A673 (cell line): ENCODE measurements around the gene C19orf81. TPM values are rescaled to one million over a fixed set of nuclear protein-coding genes. Genes with fewer than 3 reads are reported as not detected.

Source experiments
- BruUV-seq: library from RNA; stranded (reverse); fragments of 400-500 nt; replicated peaks from 2 replicates; lab custom pipeline; 2021; lab: Mats Ljungman, UMichigan
- CTCF ChIA-PET: fragments of 300-600 bp; sonication (Branson Sonifier 250); formaldehyde crosslinking; loops from one replicate; lab custom pipeline; 2022; ENCODE audit warnings: antibody characterized with exemption; lab: Charles Lee
- POLR2A ChIA-PET: fragments of 300-600 bp; sonication (Branson Sonifier 250); formaldehyde crosslinking; loops from one replicate; lab custom pipeline; 2022; ENCODE audit warnings: antibody characterized with exemption; ENCODE audit not compliant: low non-redundant PET; lab: Charles Lee
- DNase-seq: peaks from one replicate; pipeline ENCODE4 v3.0.0-alpha.2; 2015; ENCODE audit warnings: low spot score
- H3K27ac ChIP-seq: fragments of 200-600 bp; sonication (generic); 2 replicates; pipeline ENCODE4 v1.5.1; 2016; ENCODE audit warnings: mixed run types, low read depth, mild to moderate bottlenecking, mixed read lengths, antibody characterized with exemption, low read length; ENCODE audit not compliant: poor library complexity, severe bottlenecking
- H3K27me3 ChIP-seq: fragments of 200-600 bp; sonication (generic); replicated peaks from 2 replicates; pipeline ENCODE4 v1.6.1; 2017; ENCODE audit warnings: mixed run types, low read depth, mild to moderate bottlenecking, mixed read lengths, antibody characterized with exemption, low read length; ENCODE audit not compliant: insufficient read depth, poor library complexity
- H3K36me3 ChIP-seq: fragments of 200-600 bp; sonication (generic); 2 replicates; pipeline ENCODE4 v1.6.1; 2016; ENCODE audit warnings: mixed run types, mild to moderate bottlenecking, mixed read lengths, antibody characterized with exemption, low read length; ENCODE audit not compliant: insufficient read depth, poor library complexity, severe bottlenecking
- H3K4me1 ChIP-seq: fragments of 200-600 bp; sonication (generic); 2 replicates; pipeline ENCODE4 v1.6.1; 2017; ENCODE audit warnings: mixed run types, mild to moderate bottlenecking, mixed read lengths, antibody characterized with exemption, low read length; ENCODE audit not compliant: insufficient read depth, poor library complexity, severe bottlenecking
- H3K4me3 ChIP-seq: fragments of 200-600 bp; sonication (generic); 2 replicates; pipeline ENCODE4 v1.5.1; 2016; ENCODE audit warnings: low read depth, mixed run types, mild to moderate bottlenecking, mixed read lengths, low read length; ENCODE audit not compliant: poor library complexity, severe bottlenecking
- H3K9me3 ChIP-seq: fragments of 200-600 bp; sonication (generic); 2 replicates; pipeline ENCODE4 v1.6.1; 2016; ENCODE audit warnings: mixed run types, low read depth, mild to moderate bottlenecking, mixed read lengths, antibody characterized with exemption, low read length; ENCODE audit not compliant: poor library complexity, severe bottlenecking
- EZH2 ChIP-seq: fragments of 200-600 bp; sonication (generic); IDR thresholded peaks from 2 replicates; pipeline ENCODE4 v1.6.1; 2017; ENCODE audit warnings: borderline replicate concordance, low read depth, mild to moderate bottlenecking, mixed read lengths, antibody characterized with exemption, low read length; ENCODE audit not compliant: poor library complexity, severe bottlenecking
- intact Hi-C: fragments of 100-400 bp; cut with micrococcal nuclease; formaldehyde crosslinking; loops from one replicate; pipeline ENCODE4 v1.10.0; 2022; ENCODE audit not compliant: unreplicated experiment
- total RNA-seq: library from RNA; stranded (reverse); gene quantifications from 2 replicates; pipeline ENCODE4 v1.2.3, GENCODE V29; 2021
- TF ChIP-seq, protein P1 (sequence below): fragments of 300-800, 200-600 bp; sonication (generic); conservative IDR thresholded peaks from 2 replicates; pipeline ENCODE4 v1.5.1; 2017; ENCODE audit warnings: low read depth, mild to moderate bottlenecking, antibody characterized with exemption, low read length, moderate library complexity, mixed read lengths

Gene C19orf81
- total RNA-seq, 1 experiment from 2014 or later: 6.2 TPM

DNA sequence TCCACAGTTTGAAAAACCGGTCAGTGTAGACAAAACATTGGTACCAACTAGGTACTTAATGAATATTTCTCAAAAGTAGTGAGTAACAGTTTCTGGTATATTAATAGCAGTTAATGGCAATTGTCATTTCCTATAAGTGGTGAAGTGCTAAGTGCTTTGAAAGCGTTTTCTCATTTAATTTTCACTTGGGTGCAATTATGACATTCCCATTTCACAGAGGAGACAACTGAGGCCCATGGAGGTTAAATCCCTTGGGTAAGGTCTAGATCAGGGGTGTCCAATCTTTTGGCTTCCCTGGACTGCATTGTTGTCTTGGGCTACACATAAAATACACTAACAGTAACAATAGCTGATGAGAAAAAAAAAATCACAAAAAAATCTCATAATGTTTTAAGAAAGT lies 8.9 kb upstream of the C19orf81 start:
- H3K4me1 ChIP-seq: no peaks in the 10 kb centered on the region
- no peak for DNase-seq
- no peaks in the 10 kb centered on the region for H3K9me3 ChIP-seq
- intact Hi-C loops: no loop called here
- no peak overlapping the region for H3K4me3 ChIP-seq
- no TSS peak for BruUV-seq
- TF ChIP-seq EZH2: no peak
- TF ChIP-seq, protein P1, sequence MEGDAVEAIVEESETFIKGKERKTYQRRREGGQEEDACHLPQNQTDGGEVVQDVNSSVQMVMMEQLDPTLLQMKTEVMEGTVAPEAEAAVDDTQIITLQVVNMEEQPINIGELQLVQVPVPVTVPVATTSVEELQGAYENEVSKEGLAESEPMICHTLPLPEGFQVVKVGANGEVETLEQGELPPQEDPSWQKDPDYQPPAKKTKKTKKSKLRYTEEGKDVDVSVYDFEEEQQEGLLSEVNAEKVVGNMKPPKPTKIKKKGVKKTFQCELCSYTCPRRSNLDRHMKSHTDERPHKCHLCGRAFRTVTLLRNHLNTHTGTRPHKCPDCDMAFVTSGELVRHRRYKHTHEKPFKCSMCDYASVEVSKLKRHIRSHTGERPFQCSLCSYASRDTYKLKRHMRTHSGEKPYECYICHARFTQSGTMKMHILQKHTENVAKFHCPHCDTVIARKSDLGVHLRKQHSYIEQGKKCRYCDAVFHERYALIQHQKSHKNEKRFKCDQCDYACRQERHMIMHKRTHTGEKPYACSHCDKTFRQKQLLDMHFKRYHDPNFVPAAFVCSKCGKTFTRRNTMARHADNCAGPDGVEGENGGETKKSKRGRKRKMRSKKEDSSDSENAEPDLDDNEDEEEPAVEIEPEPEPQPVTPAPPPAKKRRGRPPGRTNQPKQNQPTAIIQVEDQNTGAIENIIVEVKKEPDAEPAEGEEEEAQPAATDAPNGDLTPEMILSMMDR: no peak
- CTCF ChIA-PET: no interaction called here
- H3K36me3 ChIP-seq: no peaks in the 10 kb centered on the region
- H3K27me3 ChIP-seq: peaks cover 30% of the 10 kb centered on the region
- POLR2A ChIA-PET: no interaction called here
- H3K27ac ChIP-seq: no peak overlapping the region

DNA sequence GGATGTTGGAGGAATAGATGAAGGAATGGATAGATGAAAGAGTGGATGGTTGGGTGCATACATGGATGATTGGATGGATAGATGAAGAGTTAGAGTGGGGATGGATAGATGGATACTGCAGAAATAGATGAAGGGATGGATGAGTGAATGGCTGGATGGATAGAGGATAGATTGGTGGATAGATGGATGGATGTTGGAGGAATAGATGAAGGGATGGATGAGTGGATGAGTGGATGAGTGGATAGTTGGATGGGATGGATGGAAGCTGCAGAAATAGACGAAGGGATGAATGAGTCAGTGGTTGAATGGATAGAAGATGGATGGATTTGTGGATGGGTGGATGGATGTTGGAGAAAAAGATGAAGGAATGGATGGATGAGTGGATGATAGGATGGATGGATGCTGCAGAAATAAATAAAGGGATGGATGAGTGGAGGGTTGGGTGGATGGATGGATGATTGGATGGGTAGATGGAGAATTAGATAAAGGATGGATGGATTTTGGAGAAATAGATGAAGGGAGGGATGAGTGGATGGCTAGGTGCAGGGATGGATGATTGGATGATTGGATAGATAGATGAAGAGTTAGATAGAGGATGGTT lies 4.8 kb upstream of the C19orf81 start:
- no peak for DNase-seq
- POLR2A ChIA-PET: no interaction called here
- H3K9me3 ChIP-seq: no peaks in the 10 kb centered on the region
- H3K4me1 ChIP-seq: no peaks in the 10 kb centered on the region
- peaks cover 26% of the 10 kb centered on the region for H3K27me3 ChIP-seq
- TF ChIP-seq, protein P1: no peak
- TF ChIP-seq EZH2: no peak
- CTCF ChIA-PET: no interaction called here
- intact Hi-C loops: no loop called here
- no peak overlapping the region for H3K4me3 ChIP-seq
- H3K36me3 ChIP-seq: no peaks in the 10 kb centered on the region
- H3K27ac ChIP-seq: no peak overlapping the region
- no TSS peak for BruUV-seq

DNA sequence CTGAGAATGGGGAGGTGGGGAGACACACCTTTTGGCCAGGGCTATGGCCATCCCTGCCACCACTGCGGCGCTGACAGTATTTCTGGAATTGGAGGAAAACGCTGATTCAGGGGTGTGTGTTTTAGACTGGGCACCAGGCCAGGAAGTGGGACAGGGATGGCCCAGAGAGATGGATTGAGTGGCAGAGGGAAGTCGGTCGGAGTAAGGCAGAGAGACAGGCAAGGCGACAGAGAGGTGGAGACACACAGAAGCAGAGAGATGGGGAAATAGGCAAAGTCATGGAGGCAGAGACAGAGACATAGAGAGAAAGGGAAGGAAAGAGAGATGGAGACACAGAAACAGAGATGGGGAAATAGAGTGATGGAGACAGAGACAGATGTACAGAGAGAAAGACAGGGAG lies 4.1 kb upstream of the C19orf81 start:
- no peak for DNase-seq
- H3K4me1 ChIP-seq: no peaks in the 10 kb centered on the region
- TF ChIP-seq EZH2: no peak
- no peaks in the 10 kb centered on the region for H3K9me3 ChIP-seq
- H3K27ac ChIP-seq: no peak overlapping the region
- H3K36me3 ChIP-seq: no peaks in the 10 kb centered on the region
- POLR2A ChIA-PET: no interaction called here
- peaks cover 26% of the 10 kb centered on the region for H3K27me3 ChIP-seq
- intact Hi-C loops: no loop called here
- no peak overlapping the region for H3K4me3 ChIP-seq
- CTCF ChIA-PET: no interaction called here
- BruUV-seq: no TSS peak
